HCT116 (cell line): ENCODE data around the gene ZNF213. TPM values are rescaled to one million over a fixed set of nuclear protein-coding genes. Genes with fewer than 3 reads are reported as not detected.

Experiments
- ATAC-seq: fragments of 200-7000 bp; cut with Tn5 transposase; 2 replicates; pipeline ENCODE4 v1.9.1; 2020; ENCODE audit warnings: mild to moderate bottlenecking, moderate library complexity
- BruUV-seq: library from RNA; stranded (reverse); fragments of 400-500 nt; replicated peaks from 2 replicates; lab custom pipeline; 2021; lab: Mats Ljungman, UMichigan
- CTCF ChIA-PET: fragments of 300-600 bp; sonication (Branson Sonifier 250); formaldehyde crosslinking; loops from one replicate; lab custom pipeline; 2021; ENCODE audit warnings: antibody characterized with exemption; lab: Charles Lee
- POLR2A ChIA-PET: fragments of 300-600, 350-600 bp; sonication (Branson Sonifier 250); formaldehyde crosslinking; loops from one replicate; lab custom pipeline; 2021; ENCODE audit warnings: antibody characterized with exemption; lab: Charles Lee
- RAD21 ChIA-PET, 2 experiments: fragments of 300-600 bp; sonication (Branson Sonifier 250); formaldehyde crosslinking; loops; one replicate each; lab custom pipeline; 2023; ENCODE audit warnings: low total read pairs in 2 of 2; ENCODE audit not compliant: uncharacterized antibody in 2 of 2, unreplicated experiment in 2 of 2, low non-redundant PET in 1 of 2; lab: Charles Lee
- DNase-seq: peaks from one replicate; pipeline ENCODE4 v3.0.0-alpha.2; 2010; ENCODE audit warnings: low read depth, low spot score
- H2AFZ ChIP-seq: fragments of 200-600 bp; shearing (Covaris generic), sonication (generic); 2 replicates; pipeline ENCODE4 v1.6.1; 2017; ENCODE audit warnings: low read depth, mixed run types, mixed read lengths, antibody characterized with exemption, low read length; ENCODE audit not compliant: poor library complexity, severe bottlenecking
- H3K27ac ChIP-seq: 2 replicates; pipeline ENCODE4 v1.5.1; 2012; ENCODE audit warnings: low read depth, low read length
- H3K27me3 ChIP-seq: fragments of 200-600 bp; sonication (generic); 2 replicates; pipeline ENCODE4 v1.6.1; 2016; ENCODE audit warnings: mixed run types, low read length, mixed read lengths; ENCODE audit not compliant: insufficient read depth
- H3K36me3 ChIP-seq, 2 experiments: fragments of 200-500 bp in 1 of 2; fragments of 200-600 bp in 1 of 2; sonication (Bioruptor generic) in 1 of 2; sonication (generic) in 1 of 2; 2 replicates each; pipeline versions ENCODE4 v1.5.1 to v1.6.1; 2014 to 2016; ENCODE audit warnings: low read length in 2 of 2, inconsistent platforms in 1 of 2, mixed read lengths in 1 of 2, mixed run types in 1 of 2; ENCODE audit not compliant: insufficient read depth in 2 of 2, control insufficient read depth in 1 of 2
- H3K4me1 ChIP-seq, 2 experiments: fragments of 200-600 bp in 1 of 2; sonication (generic) in 1 of 2; 2 replicates each; pipeline versions ENCODE4 v1.5.1 to v1.6.1; 2012 to 2017; ENCODE audit warnings: low read length in 2 of 2, inconsistent platforms in 1 of 2, mild to moderate bottlenecking in 1 of 2, mixed read lengths in 1 of 2, mixed run types in 1 of 2, moderate library complexity in 1 of 2; ENCODE audit not compliant: insufficient read depth in 2 of 2, control insufficient read depth in 1 of 2
- H3K4me2 ChIP-seq: fragments of 200-600 bp; sonication (generic); 2 replicates; pipeline ENCODE4 v1.6.1; 2017; ENCODE audit warnings: mixed run types, low read length, mixed read lengths
- H3K4me3 ChIP-seq, 2 experiments: fragments of 200-600 bp in 1 of 2; sonication (generic) in 1 of 2; replicated peaks in 1 of 2; 2 replicates each; pipeline ENCODE4 v1.5.1; 2011 to 2016; ENCODE audit warnings: low read length in 2 of 2, control low read depth in 1 of 2, low read depth in 1 of 2, mild to moderate bottlenecking in 1 of 2, mixed read lengths in 1 of 2, mixed run types in 1 of 2
- H3K79me2 ChIP-seq: fragments of 200-600 bp; sonication (generic); 2 replicates; pipeline ENCODE4 v1.6.1; 2017; ENCODE audit warnings: mild to moderate bottlenecking, mixed run types, low read length, moderate library complexity, mixed read lengths; ENCODE audit not compliant: insufficient read depth
- H3K9ac ChIP-seq: fragments of 200-600 bp; sonication (generic); 2 replicates; pipeline ENCODE4 v1.6.1; 2016; ENCODE audit warnings: low read length, mixed read lengths
- H3K9me2 ChIP-seq: fragments of 200-600 bp; sonication (generic), shearing (Covaris generic); 2 replicates; pipeline ENCODE4 v1.6.1; 2017; ENCODE audit warnings: mixed run types, mild to moderate bottlenecking, moderate library complexity; ENCODE audit not compliant: insufficient read depth
- H3K9me3 ChIP-seq, 2 experiments: fragments of 200-500 bp in 1 of 2; fragments of 200-600 bp in 1 of 2; sonication (Bioruptor generic) in 1 of 2; sonication (generic) in 1 of 2; 2 replicates each; pipeline ENCODE4 v1.6.1; 2014 to 2017; ENCODE audit warnings: low read length in 2 of 2, mixed read lengths in 2 of 2, inconsistent platforms in 1 of 2, low read depth in 1 of 2, mild to moderate bottlenecking in 1 of 2, mixed run types in 1 of 2, moderate library complexity in 1 of 2; ENCODE audit not compliant: control insufficient read depth in 1 of 2, insufficient read depth in 1 of 2
- H4K20me1 ChIP-seq: fragments of 200-600 bp; sonication (generic), shearing (Covaris generic); 2 replicates; pipeline ENCODE4 v1.6.1; 2017; ENCODE audit warnings: mixed run types, mild to moderate bottlenecking, moderate library complexity; ENCODE audit not compliant: insufficient read depth
- ATF3 ChIP-seq: IDR thresholded peaks from 2 replicates; pipeline ENCODE4 v1.6.1; 2012
- CBX3 ChIP-seq: IDR thresholded peaks from 2 replicates; pipeline ENCODE4 v1.6.1; 2012; ENCODE audit warnings: low read depth
- EZH2phosphoT487 ChIP-seq: fragments of 200-600 bp; IDR thresholded peaks from 2 replicates; pipeline ENCODE4 v1.6.1; 2018; ENCODE audit warnings: antibody characterized with exemption, borderline replicate concordance
- JUND ChIP-seq: IDR thresholded peaks from 2 replicates; pipeline ENCODE4 v1.6.1; 2012
- SP1 ChIP-seq: IDR thresholded peaks from 2 replicates; pipeline ENCODE4 v1.6.1; 2012; ENCODE audit warnings: low read depth
- SRF ChIP-seq: IDR thresholded peaks from 2 replicates; pipeline ENCODE4 v1.6.1; 2012; ENCODE audit warnings: low read depth
- ZBTB33 ChIP-seq: IDR thresholded peaks from 2 replicates; pipeline ENCODE4 v1.6.1; 2011; ENCODE audit warnings: mild to moderate bottlenecking, low read length, moderate library complexity; ENCODE audit not compliant: insufficient replicate concordance; ENCODE audit errors: extremely low read depth
- ZNF274 ChIP-seq: fragments of 200-500 bp; sonication (Bioruptor generic); IDR thresholded peaks from 2 replicates; pipeline ENCODE4 v1.6.1; 2014; ENCODE audit warnings: mild to moderate bottlenecking, low read depth, low read length, inconsistent platforms
- intact Hi-C: fragments of 100-400 bp; cut with micrococcal nuclease; formaldehyde crosslinking; loops from 2 replicates; pipeline ENCODE4 v1.10.0; 2022
- total RNA-seq: library from RNA; stranded (reverse); gene quantifications from one replicate; pipeline ENCODE4 v1.2.1, GENCODE V29; 2021; ENCODE audit not compliant: unreplicated experiment

The ZNF213 gene
- total RNA-seq, 1 experiment from 2014 or later = 11.0 TPM

GRCh38 chr16:3143189-3143588 lies 8.4 kb downstream of the ZNF213 start:
- no peaks in the 10 kb centered on the region for H3K9me3 ChIP-seq
- ATAC-seq = no peak
- no peak overlapping the region for H3K9ac ChIP-seq
- BruUV-seq = no TSS peak
- ChIA-PET RAD21 (no interaction called here), POLR2A (interaction anchor here (1.3 kb wide), 1 partner anchor 8 kb away, joined by 6 read pairs; the partner anchor contains the start of gene ZNF213), CTCF (interaction anchor here (1.1 to 2.9 kb wide), 2 partner anchors 14 to 111 kb away, joined by 3 to 12 read pairs; no protein-coding TSS in a partner anchor)
- H3K4me1 ChIP-seq = 0 out of 4 replicates have a peak, but pooled peaks cover 0 to under 1% of the 10 kb centered on the region in 2 experiments
- no peak overlapping the region for H3K27ac ChIP-seq
- H2AFZ ChIP-seq = no peak overlapping the region
- TF ChIP-seq ATF3 (no peak), SP1 (no peak)
- no peak overlapping the region for H3K4me3 ChIP-seq
- H3K36me3 ChIP-seq = peaks cover 0 to 3% of the 10 kb centered on the region in 2 experiments; a peak in 1 of 4 replicates
- no peaks in the 10 kb centered on the region for H4K20me1 ChIP-seq
- H3K79me2 ChIP-seq = no peaks in the 10 kb centered on the region
- no peak overlapping the region for H3K4me2 ChIP-seq
- no peaks in the 10 kb centered on the region for H3K27me3 ChIP-seq
- no peaks in the 10 kb centered on the region for H3K9me2 ChIP-seq
- intact Hi-C loops = no loop called here
- no peak for DNase-seq

DNA sequence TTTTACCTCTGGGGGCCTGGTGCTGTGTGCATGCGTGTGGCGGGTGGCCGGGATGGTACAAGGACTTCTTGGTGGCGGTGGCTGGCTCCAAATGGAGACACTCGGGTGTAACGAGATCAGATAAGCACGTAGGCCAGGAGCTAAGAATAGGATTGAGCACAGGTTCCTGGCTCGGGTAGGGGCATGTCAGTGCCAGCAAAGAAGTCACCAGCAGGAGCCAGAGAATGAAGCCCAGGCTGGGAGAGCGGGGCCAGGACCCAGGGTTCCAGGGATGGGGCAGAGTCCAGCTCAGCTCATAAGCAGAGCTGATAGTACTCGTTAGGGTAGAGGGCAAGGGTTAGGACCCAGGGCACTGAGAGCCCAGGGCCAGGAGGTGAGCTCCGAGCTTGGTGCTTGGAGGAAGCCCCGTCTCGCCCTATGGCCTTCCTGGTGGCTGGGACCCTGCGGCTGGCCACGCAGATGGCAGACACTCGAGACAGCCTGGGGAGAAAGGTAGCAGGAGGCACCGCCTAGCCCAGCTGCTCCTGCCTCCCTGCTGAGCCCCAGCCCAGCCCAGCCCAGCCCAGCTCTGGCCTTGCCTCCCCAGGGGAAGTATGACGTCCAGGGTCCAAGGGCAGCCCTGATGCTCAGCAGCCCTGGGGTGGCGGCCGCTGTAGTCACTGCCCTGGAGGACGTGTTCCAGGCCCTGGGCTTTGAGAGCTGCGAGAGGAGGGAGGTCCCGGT lies 8.9 kb downstream of the ZNF213 start:
- peaks cover 0 to 3% of the 10 kb centered on the region in 2 experiments; a peak in 1 of 4 replicates for H3K36me3 ChIP-seq
- H3K4me3 ChIP-seq = no peak overlapping the region
- peaks cover 2 to 6% of the 10 kb centered on the region in 2 experiments for H3K4me1 ChIP-seq
- H2AFZ ChIP-seq = no peak overlapping the region
- no peaks in the 10 kb centered on the region for H3K9me3 ChIP-seq
- no peaks in the 10 kb centered on the region for H3K79me2 ChIP-seq
- H3K9me2 ChIP-seq = no peaks in the 10 kb centered on the region
- DNase-seq (no peak), ATAC-seq (no peak)
- CTCF ChIA-PET = interaction anchor here (1.1 to 2.9 kb wide), 2 partner anchors 14 to 112 kb away, joined by 3 to 12 read pairs; no protein-coding TSS in a partner anchor
- TF ChIP-seq SRF (no peak), ZBTB33 (no peak), CBX3 (no peak), ZNF274 (no peak), EZH2phosphoT487 (no peak), SP1 (no peak), JUND (no peak)
- intact Hi-C loops = no loop called here
- H3K9ac ChIP-seq = no peak overlapping the region
- no peak overlapping the region; the same call in 1 of the 2 replicates for H3K27ac ChIP-seq
- RAD21 ChIA-PET = no interaction called here
- H3K27me3 ChIP-seq = no peaks in the 10 kb centered on the region
- no peaks in the 10 kb centered on the region for H4K20me1 ChIP-seq
- no peak overlapping the region for H3K4me2 ChIP-seq
- BruUV-seq = no TSS peak
- POLR2A ChIA-PET = interaction anchor here (1.3 kb wide), 1 partner anchor 9 kb away, joined by 6 read pairs; the partner anchor contains the start of gene ZNF213
